ENCODE measurements around the gene EGR2. TPM values are rescaled to one million over a fixed set of nuclear protein-coding genes. Genes with fewer than 3 reads are reported as not detected.

The EGR2 gene
- total and polyA plus RNA-seq, 10 of the 15 experiments (the other 5 are each of a cell fraction or from before 2014, with no cell fraction given), result 8.3 to 56.5 (median 16.2) TPM

GRCh38 chr10:62817766-62818425, 1.7 kb upstream of the EGR2 start (continued):
- no peak for TF ChIP-seq REST (IDR thresholded peaks at IDR 0.05; ENCODE audit: low read depth, low read length)
- TF ChIP-seq SKIL (IDR thresholded peaks at IDR 0.05; ENCODE audit: low read depth, poor library complexity, severe bottlenecking), result no peak
- peak; percentile 94; the same call in 1 of the 2 replicates for TF ChIP-seq SMARCA5 (IDR thresholded peaks at IDR 0.05)
- 0 out of 2 replicates have a peak, but pooled peaks have one; percentile 52 for TF ChIP-seq MEF2A (IDR thresholded peaks at IDR 0.05; ENCODE audit: insufficient read depth, low read depth, low read length)
- TF ChIP-seq CREM (IDR thresholded peaks at IDR 0.05; ENCODE audit: low read depth), result no peak
- TF ChIP-seq MAX (IDR thresholded peaks at IDR 0.05; ENCODE audit: low read depth, low read length), result no peak; the same call in 1 of the 2 replicates
- no peak for TF ChIP-seq SUZ12 (IDR thresholded peaks at IDR 0.05; ENCODE audit: unreplicated experiment)
- TF ChIP-seq EP300 (IDR thresholded peaks at IDR 0.05; ENCODE audit: borderline replicate concordance in 1 of 2, control insufficient read depth in 1 of 2, low read depth in 2 of 2, low read length in 2 of 2), result no peak
- peak; percentile 59; the same call in 1 of the 2 replicates for TF ChIP-seq RB1 (IDR thresholded peaks at IDR 0.05; ENCODE audit: borderline replicate concordance)
- TF ChIP-seq HDAC6 (IDR thresholded peaks at IDR 0.05; ENCODE audit: unreplicated experiment), result peak; percentile 92
- no peak for TF ChIP-seq ZNF622 (IDR thresholded peaks at IDR 0.05)
- TF ChIP-seq ZBTB40 (IDR thresholded peaks at IDR 0.05; ENCODE audit: borderline replicate concordance), result no peak
- TF ChIP-seq BMI1 (IDR thresholded peaks at IDR 0.05; ENCODE audit: borderline replicate concordance), result no peak
- TF ChIP-seq BACH1 (IDR thresholded peaks at IDR 0.05; ENCODE audit: borderline replicate concordance), result peak; percentile 50; the same call in 1 of the 2 replicates
- no peak for TF ChIP-seq FOS (IDR thresholded peaks at IDR 0.05; ENCODE audit: borderline replicate concordance, extremely low read depth, insufficient read length)
- TF ChIP-seq NR2F1 (conservative IDR thresholded peaks at IDR 0.05), result peak; percentile 74
- TF ChIP-seq HDAC2 (IDR thresholded peaks at IDR 0.05), result 0 out of 2 replicates have a peak, but pooled peaks have one; percentile 40
- TF ChIP-seq ZZZ3 (IDR thresholded peaks at IDR 0.05; ENCODE audit: control insufficient read depth, insufficient read length, low read depth), result no peak
- TF ChIP-seq YY1 (IDR thresholded peaks at IDR 0.05; ENCODE audit: low read depth, low read length), result peak; percentile 83

Measured in GM12878 (cell line).